ENCODE data around the gene SCAMP1. TPM values are rescaled to one million over a fixed set of nuclear protein-coding genes. Genes with fewer than 3 reads are reported as not detected.
"Not testable (repeated sequence)": the region's sequence is repeated elsewhere in the genome, so short reads cannot be mapped to it uniquely, and the experiment has no call there.

The SCAMP1 gene
- total RNA-seq, 2 donors from 2014 or later: 24.8 to 31.4 TPM

GRCh38 chr5:78353520-78353919 is 6.9 kb upstream of the SCAMP1 start:
- H3K27ac ChIP-seq: no peak overlapping the region
- DNase-seq (ENCODE audit: low spot score) (no peak), ATAC-seq (ENCODE audit: insufficient number of reproducible peaks, low FRiP score, low read depth) (no peak)
- TF ChIP-seq CTCF (IDR thresholded peaks at IDR 0.05): no peak
- peaks cover 0 to under 1% of the 10 kb centered on the region in 2 donors for H3K4me1 ChIP-seq (ENCODE audit: control insufficient read depth in 1 of 2, low read depth in 2 of 2)
- H3K27me3 ChIP-seq (replicated peaks; ENCODE audit: insufficient read depth): no peaks in the 10 kb centered on the region
- H3K4me3 ChIP-seq: no peak overlapping the region
- H3K9me3 ChIP-seq: no peaks in the 10 kb centered on the region
- no peaks in the 10 kb centered on the region for H3K36me3 ChIP-seq

- no peak for TF ChIP-seq CTCF (IDR thresholded peaks at IDR 0.05)
- H3K36me3 ChIP-seq: no peaks in the 10 kb centered on the region
- no peaks in the 10 kb centered on the region for H3K27me3 ChIP-seq (replicated peaks; ENCODE audit: insufficient read depth)
- H3K4me1 ChIP-seq (ENCODE audit: control insufficient read depth in 1 of 2, low read depth in 2 of 2): peaks cover 4 to 7% of the 10 kb centered on the region in 2 donors
- DNase-seq (ENCODE audit: low spot score): no peak
- H3K9me3 ChIP-seq: no peaks in the 10 kb centered on the region
- H3K27ac ChIP-seq: no peak overlapping the region
- no peak for ATAC-seq (ENCODE audit: insufficient number of reproducible peaks, low FRiP score, low read depth)
- H3K4me3 ChIP-seq: no peak overlapping the region
These were observed 6.2 kb upstream of the SCAMP1 start for GRCh38 chr5:78354066-78354670.

GRCh38 chr5:78355561-78355960 is 4.9 kb upstream of the SCAMP1 start:
- TF ChIP-seq CTCF (IDR thresholded peaks at IDR 0.05): no peak
- no peak for ATAC-seq (ENCODE audit: insufficient number of reproducible peaks, low FRiP score, low read depth)
- Histone ChIP-seq H3K27me3 (replicated peaks; ENCODE audit: insufficient read depth) (no peaks in the 10 kb centered on the region), H3K4me1 (ENCODE audit: control insufficient read depth in 1 of 2, low read depth in 2 of 2) (peaks cover 9 to 12% of the 10 kb centered on the region in 2 donors), H3K36me3 (no peaks in the 10 kb centered on the region), H3K4me3 (no peak overlapping the region), H3K9me3 (no peaks in the 10 kb centered on the region), H3K27ac (no peak overlapping the region)
- no peak for DNase-seq (ENCODE audit: low spot score)

- H3K4me3 ChIP-seq: peak overlapping the region; percentile 97
- peaks cover 9 to 20% of the 10 kb centered on the region in 2 donors for H3K4me1 ChIP-seq (ENCODE audit: control insufficient read depth in 1 of 2, low read depth in 2 of 2)
- H3K27me3 ChIP-seq (replicated peaks; ENCODE audit: insufficient read depth); H3K36me3 ChIP-seq; H3K9me3 ChIP-seq; DNase-seq (ENCODE audit: low spot score); ATAC-seq (ENCODE audit: insufficient number of reproducible peaks, low FRiP score, low read depth): not testable (repeated sequence)
- H3K27ac ChIP-seq: peak overlapping the region; percentile 89 to 90
These were observed 974 bp upstream of the SCAMP1 start for GRCh38 chr5:78359455-78359830.

DNA sequence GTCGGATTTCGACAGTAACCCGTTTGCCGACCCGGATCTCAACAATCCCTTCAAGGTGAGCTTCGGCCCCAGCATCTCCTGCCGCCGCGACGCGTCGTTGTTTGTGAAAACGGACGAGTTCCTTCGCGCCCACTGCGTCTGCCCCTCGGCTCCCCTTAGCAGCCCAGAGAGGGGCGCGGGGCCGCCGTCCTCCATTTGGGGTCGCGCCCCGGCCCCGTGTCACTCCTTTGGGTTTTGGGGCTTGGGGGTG is 182 bp downstream of the SCAMP1 start:
- no peak for TF ChIP-seq CTCF (IDR thresholded peaks at IDR 0.05)
- peak overlapping the region; percentile 97 for H3K4me3 ChIP-seq
- H3K36me3 ChIP-seq: no peaks in the 10 kb centered on the region
- peak overlapping the region; percentile 76 to 89 for H3K27ac ChIP-seq
- H3K27me3 ChIP-seq (replicated peaks; ENCODE audit: insufficient read depth): no peaks in the 10 kb centered on the region
- peaks cover 9 to 20% of the 10 kb centered on the region in 2 donors for H3K4me1 ChIP-seq (ENCODE audit: control insufficient read depth in 1 of 2, low read depth in 2 of 2)
- H3K9me3 ChIP-seq: no peaks in the 10 kb centered on the region
- ATAC-seq (ENCODE audit: insufficient number of reproducible peaks, low FRiP score, low read depth) (no peak), DNase-seq (ENCODE audit: low spot score) (no peak)
